ENCODE measurements around the gene ZBTB7C. TPM values are rescaled to one million over a fixed set of nuclear protein-coding genes. Genes with fewer than 3 reads are reported as not detected.

The ZBTB7C gene
- total RNA-seq, 1 donor from 2014 or later: 0.11 TPM

DNA sequence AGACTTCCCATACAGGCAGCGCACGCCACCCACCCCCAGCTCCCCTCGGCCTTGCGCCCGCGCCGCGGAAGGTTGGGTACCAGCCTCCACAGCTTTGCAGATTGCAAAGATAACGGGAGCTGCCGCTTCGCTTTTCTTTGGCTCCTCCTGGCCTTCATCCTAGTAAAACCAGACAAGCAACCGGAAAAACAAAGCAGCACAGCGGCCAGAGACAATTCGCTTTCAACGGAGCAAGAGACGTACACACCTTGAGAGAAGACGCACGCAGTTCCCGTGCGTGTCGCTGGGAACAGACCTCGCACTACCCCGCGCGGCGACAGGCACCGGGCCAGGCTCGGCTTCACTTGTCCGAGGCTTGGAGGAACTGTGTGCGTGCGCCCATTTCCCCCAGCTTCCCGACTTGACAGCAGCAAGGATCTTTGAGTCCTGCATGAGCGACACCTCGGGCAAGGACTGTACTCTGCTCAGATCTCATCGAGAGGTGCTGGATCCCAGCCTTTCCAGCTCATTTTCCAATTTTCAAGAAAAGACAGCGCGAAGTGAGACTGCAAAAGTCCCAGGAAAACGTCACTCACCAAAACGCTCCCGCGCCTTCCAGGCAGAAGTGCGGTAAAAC lies 964 bp downstream of the ZBTB7C start:
- TF ChIP-seq CTCF (IDR thresholded peaks at IDR 0.05): no peak
- H3K4me3 Mint-ChIP-seq (ENCODE audit: unreplicated experiment): peak overlapping the region; percentile 74
- no peaks in the 10 kb centered on the region for H3K36me3 Mint-ChIP-seq (ENCODE audit: unreplicated experiment)
- H3K27ac Mint-ChIP-seq (ENCODE audit: unreplicated experiment): no peak overlapping the region
- H3K4me1 Mint-ChIP-seq (ENCODE audit: unreplicated experiment): peaks cover 10% of the 10 kb centered on the region
- DNase-seq (ENCODE audit: extremely low spot score, unreplicated experiment): no peak
- H3K9me3 Mint-ChIP-seq (ENCODE audit: unreplicated experiment): no peaks in the 10 kb centered on the region
- peaks cover 70% of the 10 kb centered on the region for H3K27me3 Mint-ChIP-seq (ENCODE audit: unreplicated experiment)

DNA sequence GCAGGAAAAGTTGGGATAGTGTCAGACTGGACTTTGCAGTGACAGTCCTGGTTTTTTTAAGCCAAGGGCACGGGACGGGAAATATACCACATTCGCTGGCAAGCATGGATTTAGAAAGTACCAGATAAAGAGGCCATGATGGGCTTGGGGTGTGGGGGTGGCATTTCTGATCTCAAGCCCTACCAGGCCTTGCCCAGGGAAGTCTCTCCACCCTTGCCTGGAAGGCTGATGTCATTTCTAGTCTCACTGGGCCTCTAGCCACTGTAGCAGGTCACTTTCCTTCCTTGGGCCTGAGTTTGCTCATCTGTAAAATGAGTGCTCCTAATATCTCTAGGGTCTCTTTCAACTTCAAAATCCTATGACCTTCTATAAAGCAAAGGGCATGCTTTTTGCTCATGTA lies 1.8 kb downstream of the ZBTB7C start:
- no peaks in the 10 kb centered on the region for H3K36me3 Mint-ChIP-seq (ENCODE audit: unreplicated experiment)
- DNase-seq (ENCODE audit: extremely low spot score, unreplicated experiment): no peak
- peaks cover 71% of the 10 kb centered on the region for H3K27me3 Mint-ChIP-seq (ENCODE audit: unreplicated experiment)
- TF ChIP-seq CTCF (IDR thresholded peaks at IDR 0.05): no peak
- peaks cover 15% of the 10 kb centered on the region for H3K4me1 Mint-ChIP-seq (ENCODE audit: unreplicated experiment)
- no peak overlapping the region for H3K27ac Mint-ChIP-seq (ENCODE audit: unreplicated experiment)
- H3K9me3 Mint-ChIP-seq (ENCODE audit: unreplicated experiment): no peaks in the 10 kb centered on the region
- no peak overlapping the region for H3K4me3 Mint-ChIP-seq (ENCODE audit: unreplicated experiment)

DNA sequence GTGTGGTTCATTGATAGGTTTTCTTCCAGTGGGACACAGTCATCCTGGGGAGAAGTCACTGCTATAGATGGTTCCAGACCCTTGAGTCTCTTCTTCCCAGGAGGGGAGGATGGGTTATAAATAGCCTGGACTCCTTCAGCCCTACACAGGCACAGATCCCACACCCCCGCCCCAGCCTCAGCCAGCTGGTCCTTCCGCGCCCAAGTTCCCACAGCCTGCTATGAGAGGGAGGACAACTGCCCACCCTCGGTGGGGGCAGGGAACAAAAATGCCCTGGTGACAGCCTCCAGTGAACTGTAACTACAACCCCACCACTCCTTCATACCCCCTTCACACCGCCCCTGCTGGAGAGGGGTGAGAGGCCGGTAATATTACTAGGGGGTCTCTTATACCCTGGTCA lies 3.2 kb downstream of the ZBTB7C start:
- Mint-ChIP-seq H3K36me3 (ENCODE audit: unreplicated experiment) (no peaks in the 10 kb centered on the region), H3K27me3 (ENCODE audit: unreplicated experiment) (peaks cover 66% of the 10 kb centered on the region), H3K4me3 (ENCODE audit: unreplicated experiment) (no peak overlapping the region), H3K4me1 (ENCODE audit: unreplicated experiment) (peaks cover 15% of the 10 kb centered on the region), H3K27ac (ENCODE audit: unreplicated experiment) (no peak overlapping the region), H3K9me3 (ENCODE audit: unreplicated experiment) (no peaks in the 10 kb centered on the region)
- TF ChIP-seq CTCF (IDR thresholded peaks at IDR 0.05): no peak
- DNase-seq (ENCODE audit: extremely low spot score, unreplicated experiment): no peak

GRCh38 chr18:48404716-48405507 lies 4.3 kb downstream of the ZBTB7C start:
- Mint-ChIP-seq H3K27ac (ENCODE audit: unreplicated experiment) (no peak overlapping the region), H3K36me3 (ENCODE audit: unreplicated experiment) (no peaks in the 10 kb centered on the region), H3K9me3 (ENCODE audit: unreplicated experiment) (no peaks in the 10 kb centered on the region), H3K4me1 (ENCODE audit: unreplicated experiment) (peaks cover 10% of the 10 kb centered on the region), H3K4me3 (ENCODE audit: unreplicated experiment) (no peak overlapping the region), H3K27me3 (ENCODE audit: unreplicated experiment) (peaks cover 68% of the 10 kb centered on the region)
- TF ChIP-seq CTCF (IDR thresholded peaks at IDR 0.05): no peak
- no peak for DNase-seq (ENCODE audit: extremely low spot score, unreplicated experiment)

- Mint-ChIP-seq H3K4me1 (ENCODE audit: unreplicated experiment) (peaks cover 5% of the 10 kb centered on the region), H3K36me3 (ENCODE audit: unreplicated experiment) (no peaks in the 10 kb centered on the region), H3K9me3 (ENCODE audit: unreplicated experiment) (no peaks in the 10 kb centered on the region), H3K27ac (ENCODE audit: unreplicated experiment) (no peak overlapping the region), H3K27me3 (ENCODE audit: unreplicated experiment) (peaks cover 83% of the 10 kb centered on the region), H3K4me3 (ENCODE audit: unreplicated experiment) (no peak overlapping the region)
- DNase-seq (ENCODE audit: extremely low spot score, unreplicated experiment): no peak
- TF ChIP-seq CTCF (IDR thresholded peaks at IDR 0.05): no peak
Observed at GRCh38 chr18:48402953-48403352, 6.2 kb downstream of the ZBTB7C start.

Measured in osteocyte (in vitro differentiated cells).